ENCODE measurements around the gene RASAL3. TPM values are rescaled to one million over a fixed set of nuclear protein-coding genes. Genes with fewer than 3 reads are reported as not detected.

Gene RASAL3
- total RNA-seq, 2 donors from 2014 or later, result 2.6 to 3.6 TPM

- H3K4me1 ChIP-seq, result peaks cover 27% of the 10 kb centered on the region
- no peak for DNase-seq
- WGBS, 2 donors, result 84 to 87% methylated on average over 8 to 10 of the region's 10 CpGs
Observed at GRCh38 chr19:15403151-15403531, 61.2 kb downstream of the RASAL3 start.

GRCh38 chr19:15402411-15403150 is 61.8 kb downstream of the RASAL3 start:
- H3K36me3 ChIP-seq (replicated peaks in 1 of 2; ENCODE audit: insufficient read depth in 1 of 2, low read depth in 2 of 2), result peaks cover 26 to 34% of the 10 kb centered on the region in 2 donors
- no peaks in the 10 kb centered on the region for H3K9me3 ChIP-seq
- peaks cover 27% of the 10 kb centered on the region for H3K4me1 ChIP-seq
- WGBS, 2 donors, result 72 to 84% methylated on average over 8 to 15 of the region's 15 CpGs
- H3K4me3 ChIP-seq, result no peak overlapping the region
- intact Hi-C loops (cut with DNase I), result no loop called here
- DNase-seq, result no peak
- no peak overlapping the region for H3K27ac ChIP-seq
- no peak for ATAC-seq
- no peak for TF ChIP-seq POLR2A (IDR thresholded peaks at IDR 0.05)
- TF ChIP-seq, protein P1, sequence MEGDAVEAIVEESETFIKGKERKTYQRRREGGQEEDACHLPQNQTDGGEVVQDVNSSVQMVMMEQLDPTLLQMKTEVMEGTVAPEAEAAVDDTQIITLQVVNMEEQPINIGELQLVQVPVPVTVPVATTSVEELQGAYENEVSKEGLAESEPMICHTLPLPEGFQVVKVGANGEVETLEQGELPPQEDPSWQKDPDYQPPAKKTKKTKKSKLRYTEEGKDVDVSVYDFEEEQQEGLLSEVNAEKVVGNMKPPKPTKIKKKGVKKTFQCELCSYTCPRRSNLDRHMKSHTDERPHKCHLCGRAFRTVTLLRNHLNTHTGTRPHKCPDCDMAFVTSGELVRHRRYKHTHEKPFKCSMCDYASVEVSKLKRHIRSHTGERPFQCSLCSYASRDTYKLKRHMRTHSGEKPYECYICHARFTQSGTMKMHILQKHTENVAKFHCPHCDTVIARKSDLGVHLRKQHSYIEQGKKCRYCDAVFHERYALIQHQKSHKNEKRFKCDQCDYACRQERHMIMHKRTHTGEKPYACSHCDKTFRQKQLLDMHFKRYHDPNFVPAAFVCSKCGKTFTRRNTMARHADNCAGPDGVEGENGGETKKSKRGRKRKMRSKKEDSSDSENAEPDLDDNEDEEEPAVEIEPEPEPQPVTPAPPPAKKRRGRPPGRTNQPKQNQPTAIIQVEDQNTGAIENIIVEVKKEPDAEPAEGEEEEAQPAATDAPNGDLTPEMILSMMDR (IDR thresholded peaks at IDR 0.05), result no peak
- H3K27me3 ChIP-seq, result no peaks in the 10 kb centered on the region

More at GRCh38 chr19:15403151-15403531, 61.2 kb downstream of the RASAL3 start:
- H3K27ac ChIP-seq, result no peak overlapping the region
- H3K9me3 ChIP-seq, result no peaks in the 10 kb centered on the region
- H3K27me3 ChIP-seq, result no peaks in the 10 kb centered on the region
- ATAC-seq, result no peak
- intact Hi-C loops (cut with DNase I), result no loop called here
- H3K4me3 ChIP-seq, result no peak overlapping the region
- TF ChIP-seq, protein P1 (IDR thresholded peaks at IDR 0.05), result no peak
- TF ChIP-seq POLR2A (IDR thresholded peaks at IDR 0.05), result no peak
- H3K36me3 ChIP-seq (replicated peaks in 1 of 2; ENCODE audit: insufficient read depth in 1 of 2, low read depth in 2 of 2), result peaks cover 20 to 29% of the 10 kb centered on the region in 2 donors

MicroRNA genes within 50 kb of the gene (microRNA counts, 767-probe panel; counts per million panel counts)
- microRNA hsa-miR-1470, result 0 to 736 counts per million in 2 donors

Small RNAs within 50 kb of the gene (microRNA-seq; reads per million reads assigned to microRNA genes)
- gene MIR1470 (ENCODE audit: borderline number of aligned reads in 2 of 2, borderline replicate concordance in 2 of 2), result 0 to 0.45 reads per million in 2 donors

Small RNAs within 50 kb of the gene (small RNA-seq; reads per million reads assigned to genes)
- not detected for gene MIR1470

Other genes starting within 250 kb of the RASAL3 start
- not detected for gene EPHX3, start 232.1 kb downstream of the RASAL3 start, total RNA-seq
- gene BRD4, start 132.0 kb downstream of the RASAL3 start, total RNA-seq, result 10 to 100 TPM; 15.3 to 33.6 TPM
- gene AKAP8, start 84.8 kb downstream of the RASAL3 start, total RNA-seq, result 10 to 100 TPM; 11.2 to 19.4 TPM
- 100 to 1,000 TPM; 147 to 196 TPM for gene AKAP8L, start 45.6 kb downstream of the RASAL3 start, total RNA-seq
- gene WIZ, start 14.6 kb downstream of the RASAL3 start, total RNA-seq, result 100 to 1,000 TPM in 1 of 2 donors, 10 to 100 TPM in 1; 16.1 to 111 TPM
- gene PGLYRP2, start 15.0 kb upstream of the RASAL3 start, total RNA-seq, result not detected
- gene CYP4F22, start 44.0 kb upstream of the RASAL3 start, total RNA-seq, result not detected
- under 1 TPM in 1 of 2 donors, not detected in 1; 0.26 TPM for gene CYP4F8, start 150.7 kb upstream of the RASAL3 start, total RNA-seq
- gene CYP4F3, start 176.4 kb upstream of the RASAL3 start, total RNA-seq, result 1 to 10 TPM in 1 of 2 donors, under 1 TPM in 1; 0.33 to 2.6 TPM
- gene CYP4F12, start 208.5 kb upstream of the RASAL3 start, total RNA-seq, result 10 to 100 TPM in 1 of 2 donors, not detected in 1; 15.8 TPM